K562 (cell line): ENCODE measurements around the gene IL3RA. TPM values are rescaled to one million over a fixed set of nuclear protein-coding genes. Genes with fewer than 3 reads are reported as not detected.

Experiments
- ATAC-seq: fragments of 200-7000 bp; cut with Tn5 transposase; 3 replicates; pipeline ENCODE4 v1.9.1; 2020; ENCODE audit warnings: moderate library complexity
- BruUV-seq: library from RNA; stranded (reverse); fragments of 400-500 nt; replicated peaks from 2 replicates; lab custom pipeline; 2021; lab: Mats Ljungman, UMichigan
- CTCF ChIA-PET: fragments of 300-600 bp; formaldehyde crosslinking; extraction: SDS; loops from one replicate; lab custom pipeline; 2021; ENCODE audit warnings: low intra/inter-chr PET ratio; lab: Yijun Ruan, JAX
- POLR2A ChIA-PET: fragments of 300-600, 350-650 bp; sonication (Branson Sonifier 250); formaldehyde crosslinking; extraction: SDS; loops from one replicate; lab custom pipeline; 2021; ENCODE audit warnings: antibody characterized with exemption, inconsistent platforms; lab: Yijun Ruan, JAX
- DNase-seq, 4 experiments: peaks; one replicate each; pipeline versions ENCODE4 v3.0.0 to v3.0.0-alpha.2; 2011 to 2018; ENCODE audit warnings: low spot score in 3 of 4, mixed read lengths in 3 of 4; ENCODE audit errors: extremely low read depth in 1 of 4
- FAIRE-seq: peaks from 2 replicates; lab custom pipeline; 2011; peaks lifted over from hg19 to GRCh38; lab: Jason Lieb, UNC
- H2AFZ ChIP-seq: 2 replicates; pipeline ENCODE4 v1.6.0; 2011; ENCODE audit warnings: low read depth, low read length, control low read depth, inconsistent platforms
- H3K27ac ChIP-seq: fragments of 200-600 bp; 3 replicates; pipeline ENCODE4 v1.8.0; 2011; ENCODE audit warnings: low read depth, mild to moderate bottlenecking, control low read depth, inconsistent platforms, low read length, moderate library complexity, mixed read lengths; ENCODE audit errors: extremely low read depth
- H3K27me3 ChIP-seq, 2 experiments: fragments of 300-600 bp in 1 of 2; 2 replicates in 1 of 2; 3 replicates in 1 of 2; pipeline versions ENCODE4 v1.6.0 to v1.8.0; 2011; ENCODE audit warnings: inconsistent platforms in 2 of 2, low read length in 2 of 2, mild to moderate bottlenecking in 1 of 2, mixed read lengths in 1 of 2, moderate library complexity in 1 of 2; ENCODE audit not compliant: control insufficient read depth in 2 of 2, insufficient read depth in 2 of 2
- H3K36me3 ChIP-seq: fragments of 300-600 bp; 3 replicates; pipeline ENCODE4 v1.8.0; 2011; ENCODE audit warnings: mild to moderate bottlenecking, low read length, inconsistent platforms; ENCODE audit not compliant: control insufficient read depth, insufficient read depth
- H3K4me1 ChIP-seq, 2 experiments: fragments of 200-600 bp in 1 of 2; replicated peaks in 1 of 2; 2 replicates in 1 of 2; 3 replicates in 1 of 2; pipeline versions ENCODE4 v1.5.1 to v1.8.0; 2011; ENCODE audit warnings: inconsistent platforms in 2 of 2, low read length in 2 of 2, mild to moderate bottlenecking in 1 of 2, mixed read lengths in 1 of 2, moderate library complexity in 1 of 2; ENCODE audit not compliant: control insufficient read depth in 2 of 2, insufficient read depth in 2 of 2
- H3K4me2 ChIP-seq: 2 replicates; pipeline ENCODE4 v1.6.1; 2011; ENCODE audit warnings: low read length, control low read depth, inconsistent platforms, mixed read lengths; ENCODE audit not compliant: insufficient read depth
- H3K4me3 ChIP-seq: fragments of 200-600 bp; sonication (generic), shearing (Covaris generic); 2 replicates; pipeline ENCODE4 v1.5.1; 2016; ENCODE audit warnings: control low read depth, inconsistent platforms
- H3K79me2 ChIP-seq: fragments of 200-600 bp; 3 replicates; pipeline ENCODE4 v1.8.0; 2011; ENCODE audit warnings: low read length, inconsistent platforms; ENCODE audit not compliant: control insufficient read depth, insufficient read depth
- H3K9ac ChIP-seq, 2 experiments: 2 replicates each; pipeline versions ENCODE4 v1.6.0 to v1.6.1; 2011; ENCODE audit warnings: low read depth in 2 of 2, low read length in 2 of 2, control low read depth in 1 of 2, inconsistent platforms in 1 of 2, mild to moderate bottlenecking in 1 of 2, mixed read lengths in 1 of 2; ENCODE audit not compliant: insufficient read depth in 1 of 2
- H3K9me1 ChIP-seq: one replicate; pipeline ENCODE4 v1.6.0; 2011; ENCODE audit warnings: inconsistent platforms, mild to moderate bottlenecking, low read length, moderate library complexity; ENCODE audit not compliant: control insufficient read depth, insufficient read depth
- H3K9me3 ChIP-seq: replicated peaks from 2 replicates; pipeline ENCODE4 v1.5.1; 2011; ENCODE audit warnings: low read depth, low read length, inconsistent platforms; ENCODE audit not compliant: control insufficient read depth, insufficient read depth
- H4K20me1 ChIP-seq: replicated peaks from 2 replicates; pipeline ENCODE4 v1.6.1; 2011; ENCODE audit warnings: low read length, inconsistent platforms, mixed read lengths; ENCODE audit not compliant: control insufficient read depth, insufficient read depth
- FIP1L1 ChIP-seq: fragments of 200-400 bp; formaldehyde crosslinking; IDR thresholded peaks from 2 replicates; pipeline ENCODE4 v1.6.1; 2018; ENCODE audit warnings: mild to moderate bottlenecking, low read depth, low read length; ENCODE audit not compliant: poor library complexity, severe bottlenecking
- FOXJ2 ChIP-seq: fragments of 200-800 bp; sonication (Bioruptor generic); IDR thresholded peaks from 2 replicates; pipeline ENCODE4 v1.6.1; 2016; ENCODE audit warnings: missing genetic modification characterization, missing compliant biosample characterization
- HES1 ChIP-seq: fragments of 450-650 bp; IDR thresholded peaks from 2 replicates; pipeline ENCODE4 v1.6.1; 2016; ENCODE audit warnings: low read depth, mild to moderate bottlenecking, moderate library complexity
- NFYB ChIP-seq: IDR thresholded peaks from 2 replicates; pipeline ENCODE4 v1.6.1; 2011; ENCODE audit warnings: mild to moderate bottlenecking, moderate library complexity; ENCODE audit not compliant: insufficient read length; ENCODE audit errors: extremely low read depth
- NR1H2 ChIP-seq: sonication (generic); formaldehyde crosslinking; IDR thresholded peaks from 2 replicates; pipeline ENCODE4 v1.4.0; 2020; ENCODE audit warnings: mild to moderate bottlenecking, missing genetic modification reagents
- PURB ChIP-seq: sonication (generic); formaldehyde crosslinking; IDR thresholded peaks from 2 replicates; pipeline ENCODE4 v1.9.0; 2021; ENCODE audit warnings: low read depth, mild to moderate bottlenecking, missing genetic modification reagents
- SNRNP70 ChIP-seq: fragments of 200-400 bp; formaldehyde crosslinking; optimal IDR thresholded peaks from 2 replicates; pipeline ENCODE3; 2017; ENCODE audit warnings: low read depth, low read length
- ZNF263 ChIP-seq: sonication (generic); formaldehyde crosslinking; IDR thresholded peaks from 2 replicates; pipeline ENCODE4 v1.8.0; 2022; ENCODE audit warnings: mild to moderate bottlenecking, missing genetic modification reagents, borderline replicate concordance
- ZNF717 ChIP-seq: fragments of 250-450 bp; sonication (Bioruptor Pico); IDR thresholded peaks from 2 replicates; pipeline ENCODE4 v1.5.0; 2021
- ZNF830 ChIP-seq: fragments of 250-450 bp; sonication (Bioruptor Pico); IDR thresholded peaks from 2 replicates; pipeline ENCODE4 v1.5.0; 2021; ENCODE audit warnings: mild to moderate bottlenecking
- WGBS: fragments of 100-300 bp; shearing (Covaris generic); methylation state at CpG from one replicate; pipeline ENCODE4 v1.1.6; 2016; ENCODE audit warnings: low coverage, mixed read lengths; ENCODE audit not compliant: insufficient coverage; ENCODE audit errors: missing lambda C conversion rate; 5-methylcytosine and 5-hydroxymethylcytosine counted together
- in situ Hi-C: fragments of 300-500 bp; cut with MboI; formaldehyde crosslinking; loops from 4 replicates; pipeline ENCODE4 v1.15.0; 2018; ENCODE audit warnings: inconsistent platforms, mixed read lengths
- intact Hi-C: fragments of 100-400 bp; cut with micrococcal nuclease; formaldehyde crosslinking; loops from 2 replicates; pipeline ENCODE4 v1.14.2; 2022
- polyA plus RNA-seq, 8 experiments: library from polyadenylated mRNA; depleted of rRNA in 4 of 8; stranded (reverse) in 5 of 8; unstranded in 3 of 8; fragments of >200 nt; fragmentation: Nextera tagmentation in 2 of 8; fragmentation: Illumina TruSeq in 1 of 8; extraction: Ambion mirVana in 2 of 8; extraction: Trizol in 1 of 8; gene quantifications; 2 replicates each; pipeline versions ENCODE4 v1.2.1 to v1.2.3, GENCODE V29; 2011 to 2014; ENCODE audit warnings: inconsistent platforms in 1 of 8, missing spikeins in 1 of 8
- total RNA-seq, 7 experiments: library from RNA; depleted of rRNA in 6 of 7; stranded (reverse); fragments of >200 nt in 6 of 7; fragmentation: Illumina TruSeq in 2 of 7; extraction: Trizol in 2 of 7; gene quantifications; 2 replicates each; pipeline versions ENCODE4 v1.2.1 to v1.2.3, GENCODE V29; 2011 to 2021; ENCODE audit warnings: low replicate concordance in 1 of 7
- TF ChIP-seq, protein P1 (sequence below): fragments of 450-650 bp; formaldehyde crosslinking; IDR thresholded peaks from 2 replicates; pipeline ENCODE4 v1.4.0; 2022; ENCODE audit warnings: missing genetic modification characterization
- TF ChIP-seq, protein P2 (sequence below): fragments of 450-650 bp; formaldehyde crosslinking; IDR thresholded peaks from 2 replicates; pipeline ENCODE4 v1.4.0; 2020; ENCODE audit warnings: mild to moderate bottlenecking, moderate library complexity

The IL3RA gene
- total and polyA plus RNA-seq, 9 of the 15 experiments (the other 6 are each of a cell fraction or from before 2014, with no cell fraction given), result not detected

DNA sequence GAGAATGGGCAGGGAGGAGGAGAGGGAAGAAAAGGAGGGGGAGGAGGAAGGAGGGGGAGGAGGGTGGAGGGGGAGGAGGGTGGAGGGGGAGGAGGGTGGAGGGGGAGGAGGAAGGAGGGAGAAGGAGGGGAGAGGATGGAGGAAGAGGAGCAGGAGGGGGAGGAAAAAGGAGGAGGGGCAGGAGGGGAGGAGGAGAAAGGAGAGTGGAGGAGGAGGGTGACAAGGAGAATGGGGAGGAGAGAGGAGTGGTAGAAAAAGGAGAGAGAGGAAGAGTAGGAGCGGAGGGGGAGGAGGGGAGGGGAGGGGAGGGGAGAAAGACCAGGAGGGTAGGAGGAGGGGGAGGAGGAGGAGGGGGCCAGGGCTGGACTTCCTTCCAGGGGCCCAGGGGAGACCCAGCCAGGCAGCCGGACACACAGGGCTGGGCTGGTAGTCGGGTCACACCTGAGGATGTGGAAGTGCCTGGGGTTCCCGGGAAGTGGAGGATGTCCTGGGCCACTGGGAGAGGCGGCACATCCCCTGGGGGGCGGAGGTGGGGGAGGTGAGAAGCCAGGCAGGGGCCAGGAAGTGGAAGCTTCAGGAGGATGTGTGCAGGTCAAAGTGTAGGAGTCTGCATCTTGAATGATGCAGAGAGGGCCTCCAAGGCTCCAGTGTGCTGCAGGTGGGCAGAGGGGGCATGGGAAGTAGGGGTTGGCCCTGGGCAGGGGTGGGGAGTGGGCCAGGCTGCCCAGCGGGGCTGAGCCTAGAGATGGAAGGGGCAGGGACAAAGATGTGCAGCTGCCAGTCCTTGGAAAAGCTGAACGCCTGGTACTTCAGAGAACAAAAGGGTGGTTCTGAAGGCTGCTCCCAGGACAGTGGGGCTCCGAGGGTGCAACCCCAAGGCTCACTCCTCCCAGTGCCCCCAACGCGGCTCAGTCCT is 18.8 kb downstream of the IL3RA start:
- 7% methylated on average over 3 of the region's 11 CpGs for WGBS
- no peaks in the 10 kb centered on the region for H3K36me3 ChIP-seq
- DNase-seq, result no peak
- TF ChIP-seq ZNF263 (CRISPR knock-in tag), result peak; percentile 75
- TF ChIP-seq ZNF717 (CRISPR knock-in tag), result no peak
- no peak for TF ChIP-seq NFYB
- ChIA-PET CTCF (no interaction called here), POLR2A (no interaction called here)
- no peaks in the 10 kb centered on the region for H4K20me1 ChIP-seq
- H2AFZ ChIP-seq, result no peak overlapping the region
- H3K9me3 ChIP-seq, result no peaks in the 10 kb centered on the region
- no peak for ATAC-seq
- no peaks in the 10 kb centered on the region for H3K4me1 ChIP-seq
- no peak overlapping the region for H3K9ac ChIP-seq
- no peaks in the 10 kb centered on the region for H3K9me1 ChIP-seq
- FAIRE-seq, result no peak
- in situ Hi-C loops, result no loop called here
- no TSS peak for BruUV-seq
- H3K79me2 ChIP-seq, result no peaks in the 10 kb centered on the region
- intact Hi-C loops, result no loop called here
- H3K4me2 ChIP-seq, result no peak overlapping the region
- no peak overlapping the region for H3K27ac ChIP-seq
- no peaks in the 10 kb centered on the region for H3K27me3 ChIP-seq
- no peak overlapping the region for H3K4me3 ChIP-seq

DNA sequence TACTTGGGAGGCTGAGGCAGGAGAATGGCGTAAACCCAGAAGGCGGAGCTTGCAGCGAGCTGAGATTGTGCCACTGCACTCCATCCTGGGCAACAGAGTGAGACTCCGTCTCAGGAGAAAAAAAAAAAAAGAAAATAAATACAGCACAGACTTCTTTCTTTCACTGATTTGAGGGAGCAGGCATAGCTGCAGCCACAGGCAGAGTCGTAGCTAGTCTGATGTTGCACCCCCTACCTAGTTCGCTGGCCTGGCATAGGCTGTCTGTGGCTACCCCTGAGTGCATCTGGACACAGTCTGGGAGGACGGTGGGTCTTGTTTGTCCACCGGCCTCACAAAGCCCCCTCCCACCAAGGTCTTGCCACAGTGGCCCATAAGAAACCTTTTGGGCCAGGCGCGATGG is 21.4 kb downstream of the IL3RA start:
- POLR2A ChIA-PET, result no interaction called here
- intact Hi-C loops (no loop called here), in situ Hi-C loops (no loop called here)
- no peak overlapping the region for H3K4me2 ChIP-seq
- H3K9ac ChIP-seq, result no peak overlapping the region
- DNase-seq (no peak), FAIRE-seq (no peak), ATAC-seq (no peak)
- H3K79me2 ChIP-seq, result no peaks in the 10 kb centered on the region
- H3K27ac ChIP-seq, result no peak overlapping the region
- no peak overlapping the region for H3K4me3 ChIP-seq
- no TSS peak for BruUV-seq
- no peak overlapping the region for H2AFZ ChIP-seq
- CTCF ChIA-PET, result no interaction called here
- no peaks in the 10 kb centered on the region for H3K9me1 ChIP-seq
- 10% methylated on average over 6 of the region's 10 CpGs for WGBS
- no peaks in the 10 kb centered on the region for H3K4me1 ChIP-seq
- no peaks in the 10 kb centered on the region for H3K9me3 ChIP-seq
- H4K20me1 ChIP-seq, result no peaks in the 10 kb centered on the region
- H3K36me3 ChIP-seq, result no peaks in the 10 kb centered on the region
- H3K27me3 ChIP-seq, result no peaks in the 10 kb centered on the region
- TF ChIP-seq, protein P1, sequence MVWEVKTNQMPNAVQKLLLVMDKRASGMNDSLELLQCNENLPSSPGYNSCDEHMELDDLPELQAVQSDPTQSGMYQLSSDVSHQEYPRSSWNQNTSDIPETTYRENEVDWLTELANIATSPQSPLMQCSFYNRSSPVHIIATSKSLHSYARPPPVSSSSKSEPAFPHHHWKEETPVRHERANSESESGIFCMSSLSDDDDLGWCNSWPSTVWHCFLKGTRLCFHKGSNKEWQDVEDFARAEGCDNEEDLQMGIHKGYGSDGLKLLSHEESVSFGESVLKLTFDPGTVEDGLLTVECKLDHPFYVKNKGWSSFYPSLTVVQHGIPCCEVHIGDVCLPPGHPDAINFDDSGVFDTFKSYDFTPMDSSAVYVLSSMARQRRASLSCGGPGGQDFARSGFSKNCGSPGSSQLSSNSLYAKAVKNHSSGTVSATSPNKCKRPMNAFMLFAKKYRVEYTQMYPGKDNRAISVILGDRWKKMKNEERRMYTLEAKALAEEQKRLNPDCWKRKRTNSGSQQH (CRISPR knock-in tag), result no peak
- TF ChIP-seq NR1H2 (CRISPR knock-in tag) (no peak), SNRNP70 (no peak), ZNF830 (no peak), PURB (no peak), FIP1L1 (no peak), FOXJ2 (no peak), HES1 (no peak)
- TF ChIP-seq, protein P2, sequence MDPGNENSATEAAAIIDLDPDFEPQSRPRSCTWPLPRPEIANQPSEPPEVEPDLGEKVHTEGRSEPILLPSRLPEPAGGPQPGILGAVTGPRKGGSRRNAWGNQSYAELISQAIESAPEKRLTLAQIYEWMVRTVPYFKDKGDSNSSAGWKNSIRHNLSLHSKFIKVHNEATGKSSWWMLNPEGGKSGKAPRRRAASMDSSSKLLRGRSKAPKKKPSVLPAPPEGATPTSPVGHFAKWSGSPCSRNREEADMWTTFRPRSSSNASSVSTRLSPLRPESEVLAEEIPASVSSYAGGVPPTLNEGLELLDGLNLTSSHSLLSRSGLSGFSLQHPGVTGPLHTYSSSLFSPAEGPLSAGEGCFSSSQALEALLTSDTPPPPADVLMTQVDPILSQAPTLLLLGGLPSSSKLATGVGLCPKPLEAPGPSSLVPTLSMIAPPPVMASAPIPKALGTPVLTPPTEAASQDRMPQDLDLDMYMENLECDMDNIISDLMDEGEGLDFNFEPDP (CRISPR knock-in tag), result no peak
